Mesenchymal stem cell (in vitro differentiated cells and primary cell): ENCODE measurements around the gene PPP4R3A.
"Not testable (repeated sequence)": the region's sequence is repeated elsewhere in the genome, so short reads cannot be mapped to it uniquely, and the experiment has no call there.

Experiments
- DNase-seq: peaks from one replicate; pipeline ENCODE4 v3.0.0-alpha.2; 2013
- H2AFZ ChIP-seq: one replicate; pipeline ENCODE4 v1.6.1; 2013; ENCODE audit warnings: low read depth, mild to moderate bottlenecking, control low read depth, inconsistent platforms, low read length, moderate library complexity
- H2AK5ac ChIP-seq: 2 replicates; pipeline ENCODE4 v1.6.1; 2013; ENCODE audit warnings: low read length, moderate library complexity, mild to moderate bottlenecking, inconsistent platforms; ENCODE audit not compliant: severe bottlenecking
- H2BK120ac ChIP-seq: one replicate; pipeline ENCODE4 v1.6.1; 2013; ENCODE audit warnings: low read depth, mild to moderate bottlenecking, inconsistent platforms, low read length, moderate library complexity
- H2BK12ac ChIP-seq, 2 experiments: one replicate each; pipeline ENCODE4 v1.6.1; 2013; ENCODE audit warnings: inconsistent platforms in 2 of 2, low read length in 2 of 2, mild to moderate bottlenecking in 2 of 2, moderate library complexity in 2 of 2, control low read depth in 1 of 2
- H2BK15ac ChIP-seq: one replicate; pipeline ENCODE4 v1.6.1; 2013; ENCODE audit warnings: mild to moderate bottlenecking, low read depth, inconsistent platforms; ENCODE audit not compliant: poor library complexity, severe bottlenecking
- H2BK5ac ChIP-seq: 2 replicates; pipeline ENCODE4 v1.6.1; 2013; ENCODE audit warnings: low read depth, mild to moderate bottlenecking, low read length, control low read depth, inconsistent platforms; ENCODE audit not compliant: poor library complexity, severe bottlenecking
- H3K14ac ChIP-seq, 2 experiments: one replicate each; pipeline ENCODE4 v1.6.1; 2013; ENCODE audit warnings: inconsistent platforms in 2 of 2, low read length in 2 of 2, control low read depth in 1 of 2, mild to moderate bottlenecking in 1 of 2, moderate library complexity in 1 of 2
- H3K18ac ChIP-seq, 2 experiments: one replicate each; pipeline ENCODE4 v1.6.1; 2013; ENCODE audit warnings: inconsistent platforms in 2 of 2, low read length in 2 of 2, control low read depth in 1 of 2, low read depth in 1 of 2, mild to moderate bottlenecking in 1 of 2
- H3K23ac ChIP-seq, 2 experiments: one replicate each; pipeline ENCODE4 v1.6.1; 2013; ENCODE audit warnings: inconsistent platforms in 2 of 2, low read length in 2 of 2, mild to moderate bottlenecking in 2 of 2, moderate library complexity in 2 of 2, control low read depth in 1 of 2
- H3K27ac ChIP-seq: 2 replicates; pipeline ENCODE4 v1.5.1; 2013; ENCODE audit warnings: mild to moderate bottlenecking, moderate library complexity, low read length, control low read depth, inconsistent platforms; ENCODE audit not compliant: poor library complexity, severe bottlenecking
- H3K27me3 ChIP-seq, 2 experiments: 2 replicates each; pipeline versions ENCODE4 v1.6.1 to v1.7.0; 2013; ENCODE audit warnings: low read length in 2 of 2, mild to moderate bottlenecking in 2 of 2, moderate library complexity in 2 of 2, control low read depth in 1 of 2, inconsistent platforms in 1 of 2; ENCODE audit not compliant: control insufficient read depth in 1 of 2, insufficient read depth in 1 of 2
- H3K36me3 ChIP-seq, 2 experiments: 2 replicates each; pipeline versions ENCODE4 v1.6.1 to v1.7.0; 2013; ENCODE audit warnings: low read length in 2 of 2, control low read depth in 1 of 2, inconsistent platforms in 1 of 2, low read depth in 1 of 2, mild to moderate bottlenecking in 1 of 2; ENCODE audit not compliant: insufficient read depth in 2 of 2, control insufficient read depth in 1 of 2
- H3K4ac ChIP-seq, 2 experiments: one replicate each; pipeline ENCODE4 v1.6.1; 2013; ENCODE audit warnings: inconsistent platforms in 2 of 2, low read length in 2 of 2, mild to moderate bottlenecking in 2 of 2, moderate library complexity in 2 of 2, control low read depth in 1 of 2, low read depth in 1 of 2
- H3K4me1 ChIP-seq: 2 replicates; pipeline ENCODE4 v1.6.1; 2013; ENCODE audit warnings: low read depth, low read length, control low read depth; ENCODE audit not compliant: control insufficient read depth, insufficient read depth
- H3K4me2 ChIP-seq: 2 replicates; pipeline ENCODE4 v1.6.1; 2013; ENCODE audit warnings: low read length, mild to moderate bottlenecking, inconsistent platforms; ENCODE audit not compliant: poor library complexity, severe bottlenecking
- H3K4me3 ChIP-seq, 2 experiments: 2 replicates each; pipeline versions ENCODE4 v1.5.1 to v1.7.0; 2013; ENCODE audit warnings: low read length in 2 of 2, mild to moderate bottlenecking in 2 of 2, control low read depth in 1 of 2, low read depth in 1 of 2; ENCODE audit not compliant: insufficient read depth in 1 of 2
- H3K79me1 ChIP-seq: replicated peaks from 2 replicates; pipeline ENCODE4 v1.6.1; 2013; ENCODE audit warnings: mild to moderate bottlenecking, control low read depth, low read length, inconsistent platforms; ENCODE audit not compliant: poor library complexity, severe bottlenecking
- H3K9ac ChIP-seq: 2 replicates; pipeline ENCODE4 v1.7.0; 2013; ENCODE audit warnings: mild to moderate bottlenecking, low read length, moderate library complexity
- H3K9me3 ChIP-seq: 2 replicates; pipeline ENCODE4 v1.7.0; 2013; ENCODE audit warnings: mild to moderate bottlenecking, low read length; ENCODE audit not compliant: control insufficient read depth
- H4K8ac ChIP-seq: one replicate; pipeline ENCODE4 v1.6.1; 2013; ENCODE audit warnings: inconsistent platforms, mild to moderate bottlenecking, low read length, moderate library complexity
- H4K91ac ChIP-seq: one replicate; pipeline ENCODE4 v1.6.1; 2013; ENCODE audit warnings: mild to moderate bottlenecking, low read length, inconsistent platforms
- WGBS: methylation state at CpG from one replicate; pipeline ENCODE4 v1.1.7; 2013; ENCODE audit warnings: mixed read lengths; 5-methylcytosine and 5-hydroxymethylcytosine counted together

The PPP4R3A gene

GRCh38 chr14:91545946-91546716, 36.0 kb upstream of the PPP4R3A start:
- no peak overlapping the region for H3K14ac ChIP-seq
- DNase-seq: no peak
- 90% methylated on average over 4 of the region's 5 CpGs for WGBS
- no peak overlapping the region for H2AFZ ChIP-seq
- no peaks in the 10 kb centered on the region for H3K36me3 ChIP-seq
- no peak overlapping the region for H2AK5ac ChIP-seq
- no peak overlapping the region for H3K27ac ChIP-seq
- no peak overlapping the region for H4K91ac ChIP-seq
- no peak overlapping the region for H3K4me2 ChIP-seq
- H2BK5ac ChIP-seq: no peak overlapping the region
- no peak overlapping the region for H4K8ac ChIP-seq
- no peak overlapping the region for H3K4me3 ChIP-seq
- no peaks in the 10 kb centered on the region for H3K4me1 ChIP-seq
- H2BK12ac ChIP-seq: no peak overlapping the region
- no peak overlapping the region for H3K23ac ChIP-seq
- H2BK15ac ChIP-seq: no peak overlapping the region
- H3K79me1 ChIP-seq: no peaks in the 10 kb centered on the region
- no peak overlapping the region for H3K9ac ChIP-seq
- peaks cover 2% of the 10 kb centered on the region for H3K9me3 ChIP-seq
- no peak overlapping the region for H3K18ac ChIP-seq
- no peaks in the 10 kb centered on the region for H3K27me3 ChIP-seq
- H2BK120ac ChIP-seq: peak overlapping the region; percentile 49
- no peak overlapping the region for H3K4ac ChIP-seq

GRCh38 chr14:91545204-91545603, 35.1 kb upstream of the PPP4R3A start:
- Histone ChIP-seq H3K23ac (no peak overlapping the region), H4K8ac (no peak overlapping the region), H4K91ac (no peak overlapping the region)

GRCh38 chr14:91536327-91536726, 26.2 kb upstream of the PPP4R3A start:
- no peaks in the 10 kb centered on the region for H3K79me1 ChIP-seq
- no peaks in the 10 kb centered on the region for H3K27me3 ChIP-seq
- no peaks in the 10 kb centered on the region for H3K9me3 ChIP-seq
- H2BK120ac ChIP-seq: no peak overlapping the region
- H3K36me3 ChIP-seq: no peaks in the 10 kb centered on the region
- no peak overlapping the region for H3K27ac ChIP-seq
- H3K4me2 ChIP-seq: no peak overlapping the region
- WGBS: 82% methylated on average over 3 of the region's 3 CpGs
- H3K4me3 ChIP-seq: no peak overlapping the region
- H4K8ac ChIP-seq: no peak overlapping the region
- no peak overlapping the region for H3K18ac ChIP-seq
- H4K91ac ChIP-seq: no peak overlapping the region
- H2BK5ac ChIP-seq: no peak overlapping the region
- H3K23ac ChIP-seq: no peak overlapping the region
- H3K14ac ChIP-seq: no peak overlapping the region
- no peak overlapping the region for H3K4ac ChIP-seq
- H3K4me1 ChIP-seq: no peaks in the 10 kb centered on the region
- H2BK12ac ChIP-seq: no peak overlapping the region
- H3K9ac ChIP-seq: no peak overlapping the region
- H2AFZ ChIP-seq: no peak overlapping the region
- no peak overlapping the region for H2AK5ac ChIP-seq
- no peak for DNase-seq
- no peak overlapping the region for H2BK15ac ChIP-seq

More at GRCh38 chr14:91545204-91545603, 35.1 kb upstream of the PPP4R3A start:
- H3K4me2 ChIP-seq: no peak overlapping the region
- H3K9ac ChIP-seq: no peak overlapping the region
- H3K27ac ChIP-seq: no peak overlapping the region
- no peak overlapping the region for H2BK12ac ChIP-seq
- no peaks in the 10 kb centered on the region for H3K27me3 ChIP-seq
- no peak overlapping the region for H2BK15ac ChIP-seq
- no peak overlapping the region for H2BK120ac ChIP-seq
- no peaks in the 10 kb centered on the region for H3K4me1 ChIP-seq
- H2AFZ ChIP-seq: no peak overlapping the region
- no peaks in the 10 kb centered on the region for H3K79me1 ChIP-seq
- H2AK5ac ChIP-seq: no peak overlapping the region
- no peak overlapping the region for H3K18ac ChIP-seq
- H3K4ac ChIP-seq: no peak overlapping the region
- H2BK5ac ChIP-seq: no peak overlapping the region
- DNase-seq: no peak
- no peak overlapping the region for H3K4me3 ChIP-seq
- no peaks in the 10 kb centered on the region for H3K36me3 ChIP-seq
- H3K14ac ChIP-seq: no peak overlapping the region
- peaks cover 2% of the 10 kb centered on the region for H3K9me3 ChIP-seq

- not testable (repeated sequence) for H2BK5ac ChIP-seq, H2BK120ac ChIP-seq, H3K18ac ChIP-seq, H2BK12ac ChIP-seq, H2AFZ ChIP-seq, H3K9ac ChIP-seq, H2AK5ac ChIP-seq, H3K9me3 ChIP-seq, H3K79me1 ChIP-seq, H3K27ac ChIP-seq, H2BK15ac ChIP-seq, H3K14ac ChIP-seq, H3K27me3 ChIP-seq, H4K8ac ChIP-seq, H3K23ac ChIP-seq, H3K4me3 ChIP-seq, H3K4me1 ChIP-seq, H4K91ac ChIP-seq, H3K4ac ChIP-seq, H3K36me3 ChIP-seq, DNase-seq, H3K4me2 ChIP-seq
- no CpG with 5 or more reads among the region's 5 CpGs for WGBS
Observed at GRCh38 chr14:91534059-91534458, 23.9 kb upstream of the PPP4R3A start.
